ENCODE measurements around the gene XPA.

The XPA gene

GRCh38 chr9:97660340-97660739 is 36.8 kb downstream of the XPA start:
- TF ChIP-seq CTCF (IDR thresholded peaks at IDR 0.05; ENCODE audit: low read length, missing control alignments), result no peak
- no peak overlapping the region for H3K4me3 ChIP-seq (replicated peaks; ENCODE audit: low read depth, low read length)
- DNase-seq (ENCODE audit: low read depth), result no peak

GRCh38 chr9:97659771-97660170 is 37.4 kb downstream of the XPA start:
- no peak for TF ChIP-seq CTCF (IDR thresholded peaks at IDR 0.05; ENCODE audit: low read length, missing control alignments)

GRCh38 chr9:97658707-97659106 is 38.4 kb downstream of the XPA start:
- no peak for TF ChIP-seq CTCF (IDR thresholded peaks at IDR 0.05; ENCODE audit: low read length, missing control alignments)
- H3K4me3 ChIP-seq (replicated peaks; ENCODE audit: low read depth, low read length), result no peak overlapping the region
- no peak for DNase-seq (ENCODE audit: low read depth)

More at GRCh38 chr9:97659771-97660170, 37.4 kb downstream of the XPA start:
- H3K4me3 ChIP-seq (replicated peaks; ENCODE audit: low read depth, low read length), result no peak overlapping the region
- no peak for DNase-seq (ENCODE audit: low read depth)

GRCh38 chr9:97651646-97652045 is 45.5 kb downstream of the XPA start:
- TF ChIP-seq CTCF (IDR thresholded peaks at IDR 0.05; ENCODE audit: low read length, missing control alignments), result no peak
- DNase-seq (ENCODE audit: low read depth), result no peak
- no peak overlapping the region for H3K4me3 ChIP-seq (replicated peaks; ENCODE audit: low read depth, low read length)

GRCh38 chr9:97647996-97648395 is 49.1 kb downstream of the XPA start:
- no peak for DNase-seq (ENCODE audit: low read depth)
- no peak for TF ChIP-seq CTCF (IDR thresholded peaks at IDR 0.05; ENCODE audit: low read length, missing control alignments)
- H3K4me3 ChIP-seq (replicated peaks; ENCODE audit: low read depth, low read length), result no peak overlapping the region

- no peak for TF ChIP-seq CTCF (IDR thresholded peaks at IDR 0.05; ENCODE audit: low read length, missing control alignments)
- H3K4me3 ChIP-seq (replicated peaks; ENCODE audit: low read depth, low read length), result no peak overlapping the region
- DNase-seq (ENCODE audit: low read depth), result no peak
These were observed 51.4 kb downstream of the XPA start for GRCh38 chr9:97645720-97646119.

GRCh38 chr9:97640325-97640724 is 56.8 kb downstream of the XPA start:
- peak; percentile 21 for DNase-seq (ENCODE audit: low read depth)
- no peak for TF ChIP-seq CTCF (IDR thresholded peaks at IDR 0.05; ENCODE audit: low read length, missing control alignments)
- no peak overlapping the region for H3K4me3 ChIP-seq (replicated peaks; ENCODE audit: low read depth, low read length)
